ENCODE results near the gene CTAGE9. TPM values are rescaled to one million over a fixed set of nuclear protein-coding genes. Genes with fewer than 3 reads are reported as not detected.

CTAGE9 gene
- total and polyA plus RNA-seq, 2 of the 8 experiments (the other 6 are each of a cell fraction or from before 2014, with no cell fraction given), result not detected

DNA sequence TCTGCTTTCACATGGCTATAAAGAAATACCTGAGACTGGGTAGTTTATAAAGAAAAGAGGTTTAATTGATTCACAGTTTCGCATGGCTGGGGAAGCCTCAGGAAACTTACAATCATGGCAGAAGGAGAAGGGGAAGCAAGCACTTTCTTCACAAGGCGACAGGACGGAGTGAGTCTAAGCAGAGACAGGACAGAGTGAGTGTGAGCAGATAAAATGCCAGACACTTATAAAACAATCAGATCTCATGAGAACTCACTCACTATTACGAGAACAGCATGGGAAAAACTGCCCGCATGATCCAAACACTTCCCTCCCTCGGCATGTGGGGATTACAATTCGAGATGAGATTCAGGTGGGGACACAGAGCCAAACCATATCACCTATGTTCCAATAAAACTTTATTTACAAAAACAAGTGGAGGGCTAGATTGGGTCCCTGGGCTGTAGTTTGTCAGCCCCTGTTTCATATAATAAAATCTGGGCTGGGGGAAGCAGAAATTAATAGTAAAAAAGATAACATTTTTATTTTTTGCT, 37.1 kb upstream of the CTAGE9 start:
- Histone ChIP-seq H3K4me3 (ENCODE audit: extremely low read depth in 1 of 4, insufficient read depth in 2 of 4, low read depth in 3 of 4, low read length in 4 of 4) (no peak overlapping the region), H3K36me3 (ENCODE audit: control insufficient read depth in 2 of 4, insufficient read depth in 4 of 4, low read length in 3 of 4) (no peaks in the 10 kb centered on the region), H2AFZ (ENCODE audit: low read length) (peak overlapping the region; percentile 98), H3K23ac (ENCODE audit: insufficient read length) (no peak overlapping the region), H2BK12ac (ENCODE audit: low read depth, low read length) (no peak overlapping the region), H3K27me3 (replicated peaks in 1 of 4; ENCODE audit: control insufficient read depth in 3 of 4, extremely low read depth in 1 of 4, insufficient read depth in 3 of 4, low read length in 3 of 4) (no peaks in the 10 kb centered on the region), H2BK15ac (ENCODE audit: low read length) (no peak overlapping the region), H4K8ac (ENCODE audit: extremely low read depth, insufficient read depth, low read length) (no peak overlapping the region), H4K20me1 (replicated peaks in 1 of 2; ENCODE audit: control insufficient read depth in 1 of 2, insufficient read depth in 2 of 2, low read length in 2 of 2) (no peaks in the 10 kb centered on the region), H3K18ac (ENCODE audit: extremely low read depth, low read length) (no peak overlapping the region), H3K9ac (replicated peaks in 1 of 4; ENCODE audit: extremely low read depth in 1 of 4, low read depth in 3 of 4, low read length in 3 of 4) (no peak overlapping the region), H3K4me1 (replicated peaks in 1 of 4; ENCODE audit: control insufficient read depth in 3 of 4, insufficient read depth in 4 of 4, low read length in 3 of 4) (peaks cover 0 to 2% (median 0%) of the 10 kb centered on the region in 4 experiments; a peak in 2 of 7 replicates), H3K79me2 (ENCODE audit: control insufficient read depth in 1 of 2, insufficient read depth in 2 of 2, low read length in 2 of 2) (no peaks in the 10 kb centered on the region), H4K91ac (replicated peaks; ENCODE audit: insufficient read length, low read length) (no peak overlapping the region), H3K23me2 (ENCODE audit: low read depth, low read length) (no peaks in the 10 kb centered on the region; the same call in 1 of the 2 replicates), H4K5ac (ENCODE audit: insufficient read length, low read depth, low read length) (no peak overlapping the region), H3K14ac (ENCODE audit: insufficient read length) (no peak overlapping the region), H3K9me3 (ENCODE audit: insufficient read depth in 2 of 2, low read depth in 1 of 2, low read length in 1 of 2) (no peaks in the 10 kb centered on the region), H3K4ac (replicated peaks; ENCODE audit: insufficient read length, low read depth, low read length) (no peak overlapping the region), H2BK5ac (ENCODE audit: low read depth, low read length) (no peak overlapping the region), H2BK120ac (replicated peaks; ENCODE audit: low read depth, low read length) (no peak overlapping the region), H2BK20ac (ENCODE audit: low read length) (no peak overlapping the region), H3K27ac (ENCODE audit: low read depth, low read length) (no peak overlapping the region), H2AK5ac (ENCODE audit: low read depth, low read length) (no peak overlapping the region), H3K79me1 (ENCODE audit: low read depth, low read length) (no peaks in the 10 kb centered on the region), H3K4me2 (ENCODE audit: insufficient read depth in 1 of 2, low read depth in 2 of 2, low read length in 2 of 2) (no peak overlapping the region), H3K56ac (replicated peaks; ENCODE audit: insufficient read length, low read depth, low read length) (no peak overlapping the region)
- DNase-seq (ENCODE audit: low read depth in 1 of 2, low spot score in 2 of 2), result no peak
- 84% methylated on average over 7 of the region's 7 CpGs; no CpG with 5 or more reads in 1 of the 2 experiments for WGBS, 2 experiments (ENCODE audit: extremely low coverage in 1 of 2, insufficient coverage in 1 of 2, insufficient read length in 1 of 2, insufficient replicate concordance in 2 of 2, low coverage in 1 of 2, low lambda C conversion rate in 2 of 2, missing lambda C conversion rate in 1 of 2)
- ChIA-PET POLR2A (ENCODE audit: partially characterized antibody) (no interaction called here), CTCF (ENCODE audit: partially characterized antibody) (interaction anchor here (0.7 kb wide), 1 partner anchor 162 kb away, joined by 3 read pairs; no protein-coding TSS in a partner anchor)
- FAIRE-seq, result no peak
- TF ChIP-seq TAF1 (IDR thresholded peaks at IDR 0.05; ENCODE audit: low read depth, low read length) (no peak), SP1 (IDR thresholded peaks at IDR 0.05; ENCODE audit: low read depth, low read length) (no peak), SAP30 (IDR thresholded peaks at IDR 0.05; ENCODE audit: insufficient read depth, insufficient replicate concordance, low read length) (no peak), NRF1 (IDR thresholded peaks at IDR 0.05; ENCODE audit: low read depth, low read length) (no peak), ZNF274 (IDR thresholded peaks at IDR 0.05; ENCODE audit: borderline replicate concordance, extremely low read depth, low read length) (no peak), POLR2AphosphoS5 (IDR thresholded peaks at IDR 0.05; ENCODE audit: low read depth, low read length) (no peak), SIRT6 (IDR thresholded peaks at IDR 0.05; ENCODE audit: low read length) (no peak), SIN3A (conservative IDR thresholded peaks at IDR 0.05 in 1 of 2, IDR thresholded peaks at IDR 0.05 in 1 of 2; ENCODE audit: low read depth in 1 of 2, low read length in 2 of 2) (no peak), RXRA (IDR thresholded peaks at IDR 0.05; ENCODE audit: insufficient read depth, low read depth, low read length) (no peak), FOSL1 (IDR thresholded peaks at IDR 0.05; ENCODE audit: insufficient read depth, low read depth, low read length) (no peak)
- TF ChIP-seq, protein P1, sequence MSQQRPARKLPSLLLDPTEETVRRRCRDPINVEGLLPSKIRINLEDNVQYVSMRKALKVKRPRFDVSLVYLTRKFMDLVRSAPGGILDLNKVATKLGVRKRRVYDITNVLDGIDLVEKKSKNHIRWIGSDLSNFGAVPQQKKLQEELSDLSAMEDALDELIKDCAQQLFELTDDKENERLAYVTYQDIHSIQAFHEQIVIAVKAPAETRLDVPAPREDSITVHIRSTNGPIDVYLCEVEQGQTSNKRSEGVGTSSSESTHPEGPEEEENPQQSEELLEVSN (IDR thresholded peaks at IDR 0.05), result no peak
- TF ChIP-seq, protein P2, sequence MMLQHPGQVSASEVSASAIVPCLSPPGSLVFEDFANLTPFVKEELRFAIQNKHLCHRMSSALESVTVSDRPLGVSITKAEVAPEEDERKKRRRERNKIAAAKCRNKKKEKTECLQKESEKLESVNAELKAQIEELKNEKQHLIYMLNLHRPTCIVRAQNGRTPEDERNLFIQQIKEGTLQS (IDR thresholded peaks at IDR 0.05; ENCODE audit: insufficient read depth, low read depth, low read length), result no peak
